ENCODE results near the gene RREB1. TPM values are rescaled to one million over a fixed set of nuclear protein-coding genes. Genes with fewer than 3 reads are reported as not detected.

The RREB1 gene
- total RNA-seq, result 52.4 TPM

GRCh38 chr6:7107578-7108195, at the start of gene RREB1:
TSS of gene RREB1 (plus strand) at chr6:7107961. CDS start at chr6:7181912, 73,951 bp downstream.

Small RNA genes within 50 kb of the gene (small RNA-seq; reads per million reads assigned to genes)
- not detected for gene RF00019 (ENCODE audit: low replicate concordance)

Other genes with a start within 250 kb of the RREB1 start
- gene SSR1, start 205.2 kb downstream of the RREB1 start, total RNA-seq, result 59.3 TPM

Measured in metanephros (tissue), 2 donors.